Heart left ventricle (tissue), 13 donors: Measurements from ENCODE around the gene MC1R.

Experiments
- POLR2A ChIP-seq, 2 donors: fragments of 450-650 bp; IDR thresholded peaks; one replicate each; pipeline ENCODE4 v1.6.1; 2017; ENCODE audit warnings: antibody characterized with exemption in 2 of 2, mild to moderate bottlenecking in 2 of 2, moderate library complexity in 2 of 2
- TF ChIP-seq, protein P1 (sequence below), 12 donors: fragments of 200-600 bp; sonication (generic) in 4 of 12; IDR thresholded peaks; one replicate each; pipeline versions ENCODE4 v1.5.0 to v1.8.0; 2018 to 2022; ENCODE audit warnings: antibody characterized with exemption in 12 of 12, mild to moderate bottlenecking in 5 of 12
- donor health status: ischemic (EF 13 %, LVEDD 7.1; RV severe dilation, severe dysfunction).
- donor health status: DM: no; HTN: yes; CAD: no.
- donor health status: DM: no; HTN: no; CAD: no.
- donor health status: ischemic (EF 25% LVEDD 6.9; RV normal size, moderate dysfunction).
- donor health status: ischemic (EF 25% LVEDD 5.7; RV mildly dilated, moderate dysfunction).
- donor health status: ischemic (EF 35%, LVEDD 5.7; RV mildly dilated, moderate dysfunction).
- donor health status: nonischemic (EF 11% LVEDD 7.7; RV severe dilation, severe dysfunction).
- donor health status: DM: yes; HTN: yes; CAD: no.
- donor health status: PGD.
- donor health status: ischemic (EF 29% LVEDD 5.4; RV normal size, mild dysfunction).
- donor health status: nonischemic (EF 23%, LVEDD 6.1; RV moderate dilation, normal function).

DNA sequence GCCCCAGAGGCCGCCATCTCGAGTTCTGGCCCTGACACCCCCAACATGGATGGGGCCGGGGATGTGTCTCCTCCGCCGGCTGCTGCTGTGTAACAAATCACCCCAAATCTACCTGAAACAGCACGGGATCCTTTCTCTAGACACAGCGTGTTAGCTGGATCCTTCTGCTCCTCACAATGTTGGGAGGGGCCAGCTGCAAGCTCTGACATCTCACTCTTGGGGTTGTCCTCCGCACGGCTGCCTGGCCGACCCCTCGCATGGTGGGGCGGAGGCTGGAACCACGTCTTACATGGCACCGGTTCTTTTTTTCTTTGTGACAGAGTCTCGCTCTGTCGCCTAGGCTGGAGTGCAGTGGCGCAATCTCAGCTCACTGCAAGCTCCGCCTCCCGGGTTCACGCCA is 18.3 kb downstream of the MC1R start:
- TF ChIP-seq, protein P1, sequence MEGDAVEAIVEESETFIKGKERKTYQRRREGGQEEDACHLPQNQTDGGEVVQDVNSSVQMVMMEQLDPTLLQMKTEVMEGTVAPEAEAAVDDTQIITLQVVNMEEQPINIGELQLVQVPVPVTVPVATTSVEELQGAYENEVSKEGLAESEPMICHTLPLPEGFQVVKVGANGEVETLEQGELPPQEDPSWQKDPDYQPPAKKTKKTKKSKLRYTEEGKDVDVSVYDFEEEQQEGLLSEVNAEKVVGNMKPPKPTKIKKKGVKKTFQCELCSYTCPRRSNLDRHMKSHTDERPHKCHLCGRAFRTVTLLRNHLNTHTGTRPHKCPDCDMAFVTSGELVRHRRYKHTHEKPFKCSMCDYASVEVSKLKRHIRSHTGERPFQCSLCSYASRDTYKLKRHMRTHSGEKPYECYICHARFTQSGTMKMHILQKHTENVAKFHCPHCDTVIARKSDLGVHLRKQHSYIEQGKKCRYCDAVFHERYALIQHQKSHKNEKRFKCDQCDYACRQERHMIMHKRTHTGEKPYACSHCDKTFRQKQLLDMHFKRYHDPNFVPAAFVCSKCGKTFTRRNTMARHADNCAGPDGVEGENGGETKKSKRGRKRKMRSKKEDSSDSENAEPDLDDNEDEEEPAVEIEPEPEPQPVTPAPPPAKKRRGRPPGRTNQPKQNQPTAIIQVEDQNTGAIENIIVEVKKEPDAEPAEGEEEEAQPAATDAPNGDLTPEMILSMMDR (IDR thresholded peaks at IDR 0.05) = no peak
- TF ChIP-seq POLR2A (IDR thresholded peaks at IDR 0.05) = no peak
